IPS-NIHi11 (cell line): ENCODE measurements around the gene OR2L2.
"Not testable (repeated sequence)": the region's sequence is repeated elsewhere in the genome, so short reads cannot be mapped to it uniquely, and the experiment has no call there.

Experiments used
- DNase-seq: peaks from one replicate; pipeline ENCODE4 v3.0.0; 2012; ENCODE audit warnings: mixed read lengths, low spot score

The OR2L2 gene

GRCh38 chr1:248029770-248030169, at the start of gene OR2L2:
TSS of gene OR2L2 (plus strand) at chr1:248030070. CDS start at chr1:248038268, 8,198 bp downstream.
- no peak for DNase-seq

- no peak for DNase-seq
Observed at GRCh38 chr1:247992986-247993385, 36.9 kb upstream of the OR2L2 start.

DNA sequence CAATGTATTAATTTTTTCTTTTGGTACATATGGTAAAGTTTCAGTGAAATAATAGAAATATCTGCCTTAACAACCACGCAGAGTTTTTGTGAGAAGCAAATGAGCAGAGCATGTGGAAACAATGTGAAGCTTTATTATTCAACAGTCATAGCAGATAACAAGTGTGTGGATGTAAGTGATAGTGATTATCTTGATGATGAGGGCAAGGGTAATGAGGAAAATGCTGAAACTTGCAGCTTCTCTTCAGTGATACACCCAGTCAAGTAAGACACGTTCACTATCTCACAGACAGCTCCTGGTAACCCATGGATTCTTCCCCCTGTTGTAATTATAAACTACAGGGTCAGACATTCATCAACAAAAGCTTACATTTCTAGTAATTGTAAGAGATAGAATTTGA, 31.1 kb upstream of the OR2L2 start:
- DNase-seq = no peak

- no peak for DNase-seq
Observed at GRCh38 chr1:248000169-248000568, 29.7 kb upstream of the OR2L2 start.

- DNase-seq = no peak
Observed at GRCh38 chr1:248007778-248008177, 22.1 kb upstream of the OR2L2 start.

- DNase-seq = no peak
Observed at GRCh38 chr1:248009681-248010080, 20.2 kb upstream of the OR2L2 start.

DNA sequence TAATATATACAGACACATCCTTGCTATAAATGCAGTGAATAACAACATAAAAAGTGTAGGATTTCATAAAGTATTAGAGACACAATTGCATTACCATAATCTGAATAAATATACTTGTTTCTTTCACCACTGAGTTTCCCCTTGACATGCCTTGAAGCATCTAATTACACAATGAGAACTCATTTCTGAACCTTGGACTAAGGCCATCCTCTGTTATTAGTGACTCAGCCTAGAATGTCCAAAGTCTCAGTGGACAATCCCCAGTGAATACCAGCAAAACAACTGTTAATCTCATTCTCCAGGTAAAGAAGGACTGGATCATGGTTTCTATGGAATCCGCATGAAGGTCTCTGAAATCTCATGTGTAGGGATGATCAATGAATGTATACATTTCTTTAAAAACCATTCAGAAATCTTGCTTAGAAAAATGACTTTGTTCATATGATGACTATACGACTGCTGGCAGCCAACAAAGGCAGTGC, 16.6 kb upstream of the OR2L2 start, which contains the start of gene OR2L5:
Gene OR2L5, plus strand, starts transcription at position 432 of the 482 bp plus-strand sequence. CDS start 8,288 bp downstream, outside the sequence.
- DNase-seq = no peak

- no peak for DNase-seq
Observed at GRCh38 chr1:248015803-248016202, 14.1 kb upstream of the OR2L2 start.

- no peak for DNase-seq
Observed at GRCh38 chr1:248045209-248045608, 15.3 kb downstream of the OR2L2 start.

DNA sequence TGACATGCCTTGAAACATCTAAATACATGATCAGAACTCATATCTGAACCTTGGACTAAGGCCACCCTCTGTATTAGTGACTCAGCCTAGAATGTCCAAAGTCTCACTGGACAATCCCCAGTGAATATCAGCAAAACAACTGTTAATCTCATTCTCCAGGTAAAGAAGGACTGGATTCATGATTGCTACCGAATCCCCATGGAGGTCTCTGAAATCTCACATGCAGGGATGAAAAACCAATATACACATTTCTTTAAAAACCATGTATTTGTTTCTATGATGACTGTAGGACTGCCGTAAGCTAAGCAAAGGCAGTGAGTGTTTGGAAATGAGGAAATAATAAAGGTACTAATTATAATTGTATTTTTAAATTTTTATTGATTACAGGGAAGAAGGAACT, 16.7 kb downstream of the OR2L2 start, which contains the start of gene OR2L3:
Gene OR2L3, plus strand, starts transcription at position 301 of the 400 bp plus-strand sequence. CDS start 13,846 bp downstream, outside the sequence.
- no peak for DNase-seq

DNA sequence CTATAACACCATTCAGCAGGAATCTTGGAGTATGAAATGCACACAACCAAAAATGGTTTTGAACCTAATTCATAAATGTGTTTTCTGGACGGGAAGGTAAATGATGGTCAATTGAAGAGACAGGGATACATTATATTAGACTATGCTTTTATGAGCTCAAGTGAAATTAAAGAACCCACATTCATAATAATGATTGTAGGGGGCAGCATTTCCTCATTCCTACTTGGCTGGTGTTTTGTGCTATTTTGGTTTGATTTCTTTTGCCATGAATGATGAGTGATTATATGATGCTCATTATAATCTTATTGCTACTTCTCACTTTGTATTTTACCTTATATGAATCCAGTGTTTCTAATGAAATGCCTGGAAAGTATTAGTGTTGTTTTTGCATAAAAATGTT, 17.1 kb downstream of the OR2L2 start:
- DNase-seq = no peak

DNA sequence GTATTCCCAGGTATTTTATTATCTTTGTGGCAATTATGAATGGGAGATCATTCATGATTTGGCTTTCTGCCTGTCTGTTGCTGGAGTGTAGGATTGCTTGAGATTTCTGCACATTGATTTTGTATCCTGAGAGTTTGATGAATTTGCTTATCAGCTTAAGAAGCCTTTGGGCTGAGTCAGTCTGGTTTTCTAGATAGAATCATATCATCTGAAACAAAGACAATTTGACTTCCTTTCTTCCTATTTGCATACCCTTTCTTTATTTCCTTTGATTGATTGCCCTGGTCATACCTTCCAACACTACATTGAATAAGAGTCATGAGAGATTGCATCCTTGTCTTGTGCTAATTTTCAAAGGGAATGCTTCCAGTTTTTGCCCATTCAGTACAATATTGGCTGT, 24.8 kb downstream of the OR2L2 start:
- no peak for DNase-seq

DNA sequence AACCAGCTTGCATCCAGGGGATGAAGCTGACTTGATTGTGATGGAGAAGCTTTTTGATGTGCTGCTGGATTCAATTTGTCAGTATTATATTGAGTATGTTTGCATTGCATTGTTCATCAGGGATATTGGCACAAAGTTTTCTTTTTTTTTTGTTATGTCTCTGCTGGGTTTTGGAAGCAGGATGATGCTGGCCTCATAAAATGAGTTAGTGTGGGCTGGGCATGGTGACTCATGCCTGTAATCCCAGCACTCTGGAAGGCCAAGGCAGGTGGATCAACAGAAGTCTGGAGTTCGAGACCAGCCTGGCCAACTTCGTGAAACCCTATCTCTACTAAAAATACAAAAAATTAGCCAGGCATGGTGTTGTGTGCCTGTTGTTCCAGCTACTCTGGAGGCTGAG, 25.4 kb downstream of the OR2L2 start:
- DNase-seq = no peak

- no peak for DNase-seq
Observed at GRCh38 chr1:248065071-248065470, 35.2 kb downstream of the OR2L2 start.

GRCh38 chr1:248065604-248066003, 35.7 kb downstream of the OR2L2 start:
- no peak for DNase-seq

- DNase-seq = not testable (repeated sequence)
Observed at GRCh38 chr1:248083864-248084263, 54.0 kb downstream of the OR2L2 start.
